IMR-90 (cell line): ENCODE results near the gene GLO1. TPM values are rescaled to one million over a fixed set of nuclear protein-coding genes. Genes with fewer than 3 reads are reported as not detected.

Source experiments
- ATAC-seq: fragments of 200-7000 bp; cut with Tn5 transposase; 2 replicates; pipeline ENCODE4 v1.9.1; 2020; ENCODE audit warnings: low read depth, mild to moderate bottlenecking, moderate library complexity
- BruUV-seq: library from RNA; stranded (reverse); fragments of 400-500 nt; replicated peaks from 2 replicates; lab custom pipeline; 2021; lab: Mats Ljungman, UMichigan
- CTCF ChIA-PET: fragments of 300-600 bp; formaldehyde crosslinking; extraction: SDS; loops from one replicate; lab custom pipeline; 2021; ENCODE audit warnings: antibody characterized with exemption; lab: Yijun Ruan, JAX
- POLR2A ChIA-PET: fragments of 300-600 bp; sonication (Branson Sonifier 250); formaldehyde crosslinking; loops from one replicate; lab custom pipeline; 2022; ENCODE audit warnings: antibody characterized with exemption; ENCODE audit not compliant: unreplicated experiment; lab: Charles Lee
- DNase-seq: peaks from one replicate; pipeline ENCODE4 v3.0.0; 2013
- H2AFZ ChIP-seq: replicated peaks from 2 replicates; pipeline ENCODE3; 2013; ENCODE audit warnings: low read length, mild to moderate bottlenecking; ENCODE audit not compliant: poor library complexity
- H2AK5ac ChIP-seq: 2 replicates; pipeline ENCODE4 v1.6.1; 2013; ENCODE audit warnings: low read depth, low read length, inconsistent platforms
- H2AK9ac ChIP-seq: replicated peaks from 2 replicates; pipeline ENCODE3; 2013; ENCODE audit warnings: mild to moderate bottlenecking, low read depth, low read length, moderate library complexity; ENCODE audit not compliant: poor library complexity
- H2BK120ac ChIP-seq: 2 replicates; pipeline ENCODE4 v1.6.1; 2013; ENCODE audit warnings: low read depth, low read length, inconsistent platforms
- H2BK15ac ChIP-seq: 3 replicates; pipeline ENCODE4 v1.6.1; 2013; ENCODE audit warnings: low read depth, low read length, inconsistent platforms
- H2BK20ac ChIP-seq: 2 replicates; pipeline ENCODE4 v1.6.1; 2013; ENCODE audit warnings: low read depth, mild to moderate bottlenecking, inconsistent platforms, low read length, moderate library complexity
- H2BK5ac ChIP-seq: 2 replicates; pipeline ENCODE4 v1.6.1; 2013; ENCODE audit warnings: mild to moderate bottlenecking, low read depth, low read length, inconsistent platforms; ENCODE audit not compliant: poor library complexity, severe bottlenecking
- H3K14ac ChIP-seq: replicated peaks from 2 replicates; pipeline ENCODE4 v1.6.1; 2013; ENCODE audit warnings: low read depth, low read length, inconsistent platforms
- H3K18ac ChIP-seq: 2 replicates; pipeline ENCODE4 v1.6.1; 2013; ENCODE audit warnings: low read depth, low read length, control low read depth
- H3K23ac ChIP-seq: 2 replicates; pipeline ENCODE4 v1.6.1; 2013; ENCODE audit warnings: low read depth, low read length, inconsistent platforms
- H3K27ac ChIP-seq: 2 replicates; pipeline ENCODE4 v1.5.1; 2013; ENCODE audit warnings: mild to moderate bottlenecking, control low read depth, low read length; ENCODE audit not compliant: insufficient read depth
- H3K27me3 ChIP-seq: 2 replicates; pipeline ENCODE4 v1.6.1; 2013; ENCODE audit warnings: low read length; ENCODE audit not compliant: control insufficient read depth, insufficient read depth
- H3K36me3 ChIP-seq: 2 replicates; pipeline ENCODE4 v1.6.1; 2013; ENCODE audit warnings: low read length, mixed read lengths; ENCODE audit not compliant: control insufficient read depth, insufficient read depth
- H3K4ac ChIP-seq: 2 replicates; pipeline ENCODE4 v1.6.1; 2013; ENCODE audit warnings: low read depth, low read length, inconsistent platforms
- H3K4me1 ChIP-seq: 2 replicates; pipeline ENCODE4 v1.6.1; 2013; ENCODE audit warnings: low read length, mixed read lengths; ENCODE audit not compliant: control insufficient read depth, insufficient read depth
- H3K4me2 ChIP-seq: 2 replicates; pipeline ENCODE4 v1.6.1; 2013; ENCODE audit warnings: low read depth, mild to moderate bottlenecking, control low read depth, low read length, moderate library complexity
- H3K4me3 ChIP-seq: 2 replicates; pipeline ENCODE4 v1.5.1; 2013; ENCODE audit warnings: low read depth, mild to moderate bottlenecking, control low read depth, low read length, moderate library complexity; ENCODE audit not compliant: insufficient read depth
- H3K56ac ChIP-seq: 2 replicates; pipeline ENCODE4 v1.6.1; 2013; ENCODE audit warnings: low read length, inconsistent platforms; ENCODE audit not compliant: insufficient read depth; ENCODE audit errors: extremely low read depth
- H3K79me1 ChIP-seq, 2 experiments: 2 replicates each; pipeline ENCODE4 v1.6.1; 2013; ENCODE audit warnings: low read length in 2 of 2, inconsistent platforms in 1 of 2, low read depth in 1 of 2
- H3K9ac ChIP-seq: 2 replicates; pipeline ENCODE4 v1.6.1; 2013; ENCODE audit warnings: low read depth, low read length, control low read depth
- H3K9me1 ChIP-seq: 2 replicates; pipeline ENCODE4 v1.6.1; 2013; ENCODE audit warnings: low read length, inconsistent platforms; ENCODE audit not compliant: insufficient read depth
- H3K9me3 ChIP-seq: 2 replicates; pipeline ENCODE4 v1.6.1; 2013; ENCODE audit warnings: low read length; ENCODE audit not compliant: control insufficient read depth, insufficient read depth
- H4K20me1 ChIP-seq: 2 replicates; pipeline ENCODE4 v1.6.1; 2013; ENCODE audit warnings: low read length, inconsistent platforms; ENCODE audit not compliant: insufficient read depth
- H4K5ac ChIP-seq: 2 replicates; pipeline ENCODE4 v1.6.1; 2013; ENCODE audit warnings: mild to moderate bottlenecking, low read depth, low read length, control low read depth
- H4K8ac ChIP-seq, 2 experiments: 2 replicates each; pipeline ENCODE4 v1.6.1; 2013; ENCODE audit warnings: low read depth in 2 of 2, low read length in 2 of 2, control low read depth in 1 of 2, inconsistent platforms in 1 of 2
- H4K91ac ChIP-seq: 2 replicates; pipeline ENCODE4 v1.6.1; 2013; ENCODE audit warnings: low read depth, low read length, inconsistent platforms; ENCODE audit not compliant: insufficient read depth
- CHD1 ChIP-seq: IDR thresholded peaks from 2 replicates; pipeline ENCODE4 v1.6.1; 2012; ENCODE audit warnings: low read depth, low read length, improper control_type of control experiment
- MAFK ChIP-seq: IDR thresholded peaks from 2 replicates; pipeline ENCODE4 v1.6.1; 2012; ENCODE audit warnings: low read depth, low read length, improper control_type of control experiment
- MXI1 ChIP-seq: IDR thresholded peaks from 2 replicates; pipeline ENCODE4 v1.6.1; 2012; ENCODE audit warnings: low read depth, mild to moderate bottlenecking, low read length, moderate library complexity, borderline replicate concordance
- POLR2A ChIP-seq: IDR thresholded peaks from 2 replicates; pipeline ENCODE4 v1.6.1; 2012; ENCODE audit warnings: mild to moderate bottlenecking, low read depth, low read length
- WGBS, 2 experiments: methylation state at CpG; one replicate each; pipeline versions ENCODE4 v1.1.5 to v1.1.7; 2013; ENCODE audit warnings: missing lambda C conversion rate in 2 of 2; ENCODE audit not compliant: insufficient read length in 1 of 2; ENCODE audit errors: extremely low coverage in 2 of 2; 5-methylcytosine and 5-hydroxymethylcytosine counted together
- dilution Hi-C: fragments of 300-500 bp; cut with HindIII; formaldehyde crosslinking; loops from one replicate; pipeline ENCODE4 v1.14.3; 2018; ENCODE audit warnings: low sequenced_read_pairs; ENCODE audit not compliant: unreplicated experiment
- in situ Hi-C: fragments of 300-500 bp; cut with MboI; formaldehyde crosslinking; loops from 3 replicates; pipeline ENCODE4 v1.14.3; 2019; ENCODE audit warnings: low sequenced_read_pairs, inconsistent platforms, mixed read lengths
- intact Hi-C: fragments of 100-400 bp; cut with micrococcal nuclease; formaldehyde crosslinking; loops from 2 replicates; pipeline ENCODE4 v1.10.0; 2022
- polyA plus RNA-seq, 3 experiments: library from polyadenylated mRNA; depleted of rRNA; stranded (reverse); fragments of >200 nt; gene quantifications; 2 replicates each; pipeline ENCODE4 v1.2.3, GENCODE V29; 2012; ENCODE audit warnings: low replicate concordance in 1 of 3
- total RNA-seq: library from RNA; depleted of rRNA; stranded (reverse); fragments of >200 nt; gene quantifications from 2 replicates; pipeline ENCODE4 v1.2.3, GENCODE V29; 2012
- TF ChIP-seq, protein P1 (sequence below): fragments of 150-350 bp; IDR thresholded peaks from 2 replicates; pipeline ENCODE4 v1.6.1; 2016; ENCODE audit warnings: low read depth, mild to moderate bottlenecking, low read length, moderate library complexity, borderline replicate concordance
- TF ChIP-seq, protein P2 (sequence below): fragments of 150-350 bp; IDR thresholded peaks from 2 replicates; pipeline ENCODE4 v1.6.1; 2017; ENCODE audit warnings: mild to moderate bottlenecking, antibody characterized with exemption, low read length, low read depth

Gene GLO1
- total and polyA plus RNA-seq, 2 of the 4 experiments (the other 2 are of a cell fraction) = 65.1 to 111 TPM

DNA sequence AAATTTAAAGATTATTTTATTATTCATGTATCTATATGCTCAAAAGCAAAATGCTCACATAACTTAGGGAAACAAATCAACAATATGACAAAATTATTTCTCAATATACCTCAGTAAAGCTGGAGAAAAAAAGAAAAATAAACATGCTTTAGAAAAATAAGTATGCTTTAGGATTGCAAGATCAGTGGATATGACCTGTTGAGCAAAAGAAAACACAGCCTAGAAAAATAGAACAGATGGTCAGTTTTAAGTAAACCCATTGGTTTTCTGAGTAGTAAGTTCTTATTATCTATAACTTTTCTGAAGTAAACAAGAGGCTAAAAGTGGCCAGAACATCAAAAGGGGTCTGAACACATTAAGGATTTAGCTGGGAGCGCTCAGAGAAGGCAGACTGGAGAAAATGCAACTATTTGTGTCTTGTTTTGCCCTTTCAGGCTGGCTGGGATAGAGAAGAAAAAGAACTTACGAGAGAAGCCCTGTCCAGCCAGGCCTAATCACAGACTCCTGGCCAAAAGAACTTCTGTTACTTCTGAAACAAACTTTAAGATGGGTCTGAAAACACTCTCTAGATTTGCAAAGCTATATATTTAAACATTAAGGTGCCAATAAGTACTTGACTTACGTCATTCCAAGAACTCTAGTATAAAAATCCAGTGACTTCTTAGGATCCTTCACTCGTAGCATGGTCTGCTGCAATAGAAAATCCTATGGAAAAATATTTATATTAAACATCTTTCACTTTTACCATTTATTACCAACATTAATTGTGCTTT lies 16.5 kb downstream of the GLO1 start (continued):
- no peak for TF ChIP-seq POLR2A

DNA sequence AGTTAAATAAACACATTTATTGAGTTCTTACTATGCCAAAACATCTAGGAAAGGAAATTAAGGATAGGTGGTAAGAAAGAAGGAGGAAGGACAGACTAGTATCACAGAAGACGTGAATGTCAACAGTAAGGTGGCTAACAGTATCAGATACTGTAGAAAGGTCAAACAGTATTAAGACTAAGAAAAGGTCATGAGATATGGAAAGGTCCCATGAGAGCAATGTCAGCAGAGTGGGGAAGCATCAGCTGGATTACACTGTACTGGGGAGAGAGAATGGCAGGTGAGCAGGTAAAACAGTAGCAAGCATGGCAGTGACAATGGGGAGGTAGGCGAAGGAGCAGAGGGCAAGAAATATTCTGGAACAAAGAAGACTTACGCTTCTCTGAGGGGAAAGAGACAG lies 18.0 kb downstream of the GLO1 start:
- 92% methylated on average over 3 of the region's 3 CpGs; no CpG with 5 or more reads in 1 of the 2 experiments for WGBS, 2 experiments
- Histone ChIP-seq H3K9me1 (peaks cover 15% of the 10 kb centered on the region), H3K79me1 (peaks cover 12 to 32% of the 10 kb centered on the region in 2 experiments), H4K8ac (no peak overlapping the region), H2BK5ac (no peak overlapping the region), H3K4ac (no peak overlapping the region), H3K36me3 (peaks cover 7% of the 10 kb centered on the region), H3K14ac (no peak overlapping the region), H3K23ac (no peak overlapping the region), H3K9ac (no peak overlapping the region), H3K18ac (no peak overlapping the region), H2AK9ac (no peak overlapping the region), H3K4me1 (peaks cover 7% of the 10 kb centered on the region; the same call in 1 of the 2 replicates), H3K9me3 (no peaks in the 10 kb centered on the region), H4K91ac (no peak overlapping the region), H2BK20ac (no peak overlapping the region), H2BK15ac (no peak overlapping the region), H4K20me1 (peaks cover 21% of the 10 kb centered on the region), H4K5ac (no peak overlapping the region), H2AK5ac (no peak overlapping the region), H3K56ac (no peak overlapping the region), H3K27me3 (no peaks in the 10 kb centered on the region), H2AFZ (no peak overlapping the region), H3K27ac (no peak overlapping the region), H3K4me2 (no peak overlapping the region), H3K4me3 (no peak overlapping the region), H2BK120ac (no peak overlapping the region)
- in situ Hi-C loops (no loop called here), dilution Hi-C loops (no loop called here), intact Hi-C loops (no loop called here)
- POLR2A ChIA-PET = no interaction called here
- CTCF ChIA-PET = no interaction called here
- no peak for ATAC-seq
- no TSS peak for BruUV-seq
- DNase-seq = no peak
- TF ChIP-seq CHD1 (no peak), MAFK (no peak), MXI1 (no peak)
- TF ChIP-seq, protein P1, sequence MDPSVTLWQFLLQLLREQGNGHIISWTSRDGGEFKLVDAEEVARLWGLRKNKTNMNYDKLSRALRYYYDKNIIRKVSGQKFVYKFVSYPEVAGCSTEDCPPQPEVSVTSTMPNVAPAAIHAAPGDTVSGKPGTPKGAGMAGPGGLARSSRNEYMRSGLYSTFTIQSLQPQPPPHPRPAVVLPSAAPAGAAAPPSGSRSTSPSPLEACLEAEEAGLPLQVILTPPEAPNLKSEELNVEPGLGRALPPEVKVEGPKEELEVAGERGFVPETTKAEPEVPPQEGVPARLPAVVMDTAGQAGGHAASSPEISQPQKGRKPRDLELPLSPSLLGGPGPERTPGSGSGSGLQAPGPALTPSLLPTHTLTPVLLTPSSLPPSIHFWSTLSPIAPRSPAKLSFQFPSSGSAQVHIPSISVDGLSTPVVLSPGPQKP = no peak
- TF ChIP-seq, protein P2, sequence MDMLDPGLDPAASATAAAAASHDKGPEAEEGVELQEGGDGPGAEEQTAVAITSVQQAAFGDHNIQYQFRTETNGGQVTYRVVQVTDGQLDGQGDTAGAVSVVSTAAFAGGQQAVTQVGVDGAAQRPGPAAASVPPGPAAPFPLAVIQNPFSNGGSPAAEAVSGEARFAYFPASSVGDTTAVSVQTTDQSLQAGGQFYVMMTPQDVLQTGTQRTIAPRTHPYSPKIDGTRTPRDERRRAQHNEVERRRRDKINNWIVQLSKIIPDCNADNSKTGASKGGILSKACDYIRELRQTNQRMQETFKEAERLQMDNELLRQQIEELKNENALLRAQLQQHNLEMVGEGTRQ = no peak
